Measurements from ENCODE around the gene MTUS2. TPM values are rescaled to one million over a fixed set of nuclear protein-coding genes. Genes with fewer than 3 reads are reported as not detected.

Gene MTUS2
- total and polyA plus RNA-seq, 2 experiments from 2014 or later, result 0.27 to 0.38 TPM

DNA sequence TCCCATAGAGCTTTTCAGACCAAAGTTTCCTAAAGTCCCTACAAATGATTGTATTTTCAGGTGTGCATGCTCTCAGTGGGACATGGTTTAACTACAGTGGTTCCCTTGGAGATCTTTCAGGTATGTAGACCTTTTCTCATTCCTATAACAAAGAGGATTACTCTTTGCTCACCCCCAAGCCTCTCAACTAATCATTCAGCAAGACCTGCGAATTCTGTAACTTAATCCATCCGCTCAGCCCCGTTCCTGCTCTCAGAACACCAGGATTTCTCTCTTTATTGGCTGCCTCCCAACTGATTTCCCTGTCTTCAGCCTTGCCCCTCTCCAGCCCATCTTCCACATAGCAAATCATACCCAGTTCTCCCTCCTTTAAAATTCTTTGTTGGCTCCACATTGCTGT, 253.6 kb downstream of the MTUS2 start (continued):
- TF ChIP-seq, protein P1, sequence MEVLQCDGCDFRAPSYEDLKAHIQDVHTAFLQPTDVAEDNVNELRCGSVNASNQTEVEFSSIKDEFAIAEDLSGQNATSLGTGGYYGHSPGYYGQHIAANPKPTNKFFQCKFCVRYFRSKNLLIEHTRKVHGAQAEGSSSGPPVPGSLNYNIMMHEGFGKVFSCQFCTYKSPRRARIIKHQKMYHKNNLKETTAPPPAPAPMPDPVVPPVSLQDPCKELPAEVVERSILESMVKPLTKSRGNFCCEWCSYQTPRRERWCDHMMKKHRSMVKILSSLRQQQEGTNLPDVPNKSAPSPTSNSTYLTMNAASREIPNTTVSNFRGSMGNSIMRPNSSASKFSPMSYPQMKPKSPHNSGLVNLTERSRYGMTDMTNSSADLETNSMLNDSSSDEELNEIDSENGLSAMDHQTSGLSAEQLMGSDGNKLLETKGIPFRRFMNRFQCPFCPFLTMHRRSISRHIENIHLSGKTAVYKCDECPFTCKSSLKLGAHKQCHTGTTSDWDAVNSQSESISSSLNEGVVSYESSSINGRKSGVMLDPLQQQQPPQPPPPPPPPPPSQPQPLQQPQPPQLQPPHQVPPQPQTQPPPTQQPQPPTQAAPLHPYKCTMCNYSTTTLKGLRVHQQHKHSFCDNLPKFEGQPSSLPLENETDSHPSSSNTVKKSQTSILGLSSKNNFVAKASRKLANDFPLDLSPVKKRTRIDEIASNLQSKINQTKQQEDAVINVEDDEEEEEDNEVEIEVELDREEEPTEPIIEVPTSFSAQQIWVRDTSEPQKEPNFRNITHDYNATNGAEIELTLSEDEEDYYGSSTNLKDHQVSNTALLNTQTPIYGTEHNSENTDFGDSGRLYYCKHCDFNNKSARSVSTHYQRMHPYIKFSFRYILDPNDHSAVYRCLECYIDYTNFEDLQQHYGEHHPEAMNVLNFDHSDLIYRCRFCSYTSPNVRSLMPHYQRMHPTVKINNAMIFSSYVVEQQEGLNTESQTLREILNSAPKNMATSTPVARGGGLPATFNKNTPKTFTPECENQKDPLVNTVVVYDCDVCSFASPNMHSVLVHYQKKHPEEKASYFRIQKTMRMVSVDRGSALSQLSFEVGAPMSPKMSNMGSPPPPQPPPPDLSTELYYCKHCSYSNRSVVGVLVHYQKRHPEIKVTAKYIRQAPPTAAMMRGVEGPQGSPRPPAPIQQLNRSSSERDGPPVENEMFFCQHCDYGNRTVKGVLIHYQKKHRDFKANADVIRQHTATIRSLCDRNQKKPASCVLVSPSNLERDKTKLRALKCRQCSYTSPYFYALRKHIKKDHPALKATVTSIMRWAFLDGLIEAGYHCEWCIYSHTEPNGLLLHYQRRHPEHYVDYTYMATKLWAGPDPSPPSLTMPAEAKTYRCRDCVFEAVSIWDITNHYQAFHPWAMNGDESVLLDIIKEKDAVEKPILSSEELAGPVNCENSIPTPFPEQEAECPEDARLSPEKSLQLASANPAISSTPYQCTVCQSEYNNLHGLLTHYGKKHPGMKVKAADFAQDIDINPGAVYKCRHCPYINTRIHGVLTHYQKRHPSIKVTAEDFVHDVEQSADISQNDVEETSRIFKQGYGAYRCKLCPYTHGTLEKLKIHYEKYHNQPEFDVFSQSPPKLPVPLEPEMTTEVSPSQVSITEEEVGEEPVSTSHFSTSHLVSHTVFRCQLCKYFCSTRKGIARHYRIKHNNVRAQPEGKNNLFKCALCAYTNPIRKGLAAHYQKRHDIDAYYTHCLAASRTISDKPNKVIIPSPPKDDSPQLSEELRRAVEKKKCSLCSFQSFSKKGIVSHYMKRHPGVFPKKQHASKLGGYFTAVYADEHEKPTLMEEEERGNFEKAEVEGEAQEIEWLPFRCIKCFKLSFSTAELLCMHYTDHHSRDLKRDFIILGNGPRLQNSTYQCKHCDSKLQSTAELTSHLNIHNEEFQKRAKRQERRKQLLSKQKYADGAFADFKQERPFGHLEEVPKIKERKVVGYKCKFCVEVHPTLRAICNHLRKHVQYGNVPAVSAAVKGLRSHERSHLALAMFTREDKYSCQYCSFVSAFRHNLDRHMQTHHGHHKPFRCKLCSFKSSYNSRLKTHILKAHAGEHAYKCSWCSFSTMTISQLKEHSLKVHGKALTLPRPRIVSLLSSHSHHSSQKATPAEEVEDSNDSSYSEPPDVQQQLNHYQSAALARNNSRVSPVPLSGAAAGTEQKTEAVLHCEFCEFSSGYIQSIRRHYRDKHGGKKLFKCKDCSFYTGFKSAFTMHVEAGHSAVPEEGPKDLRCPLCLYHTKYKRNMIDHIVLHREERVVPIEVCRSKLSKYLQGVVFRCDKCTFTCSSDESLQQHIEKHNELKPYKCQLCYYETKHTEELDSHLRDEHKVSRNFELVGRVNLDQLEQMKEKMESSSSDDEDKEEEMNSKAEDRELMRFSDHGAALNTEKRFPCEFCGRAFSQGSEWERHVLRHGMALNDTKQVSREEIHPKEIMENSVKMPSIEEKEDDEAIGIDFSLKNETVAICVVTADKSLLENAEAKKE (CRISPR knock-in tag; IDR thresholded peaks at IDR 0.05), result peak; percentile 87
- TF ChIP-seq ZNF331 (CRISPR knock-in tag; IDR thresholded peaks at IDR 0.05; ENCODE audit: low read depth) (no peak), POLR2AphosphoS5 (IDR thresholded peaks at IDR 0.05; ENCODE audit: low read depth) (no peak), JUNB (IDR thresholded peaks at IDR 0.05; ENCODE audit: unreplicated experiment) (no peak)
- TF ChIP-seq, protein P2, sequence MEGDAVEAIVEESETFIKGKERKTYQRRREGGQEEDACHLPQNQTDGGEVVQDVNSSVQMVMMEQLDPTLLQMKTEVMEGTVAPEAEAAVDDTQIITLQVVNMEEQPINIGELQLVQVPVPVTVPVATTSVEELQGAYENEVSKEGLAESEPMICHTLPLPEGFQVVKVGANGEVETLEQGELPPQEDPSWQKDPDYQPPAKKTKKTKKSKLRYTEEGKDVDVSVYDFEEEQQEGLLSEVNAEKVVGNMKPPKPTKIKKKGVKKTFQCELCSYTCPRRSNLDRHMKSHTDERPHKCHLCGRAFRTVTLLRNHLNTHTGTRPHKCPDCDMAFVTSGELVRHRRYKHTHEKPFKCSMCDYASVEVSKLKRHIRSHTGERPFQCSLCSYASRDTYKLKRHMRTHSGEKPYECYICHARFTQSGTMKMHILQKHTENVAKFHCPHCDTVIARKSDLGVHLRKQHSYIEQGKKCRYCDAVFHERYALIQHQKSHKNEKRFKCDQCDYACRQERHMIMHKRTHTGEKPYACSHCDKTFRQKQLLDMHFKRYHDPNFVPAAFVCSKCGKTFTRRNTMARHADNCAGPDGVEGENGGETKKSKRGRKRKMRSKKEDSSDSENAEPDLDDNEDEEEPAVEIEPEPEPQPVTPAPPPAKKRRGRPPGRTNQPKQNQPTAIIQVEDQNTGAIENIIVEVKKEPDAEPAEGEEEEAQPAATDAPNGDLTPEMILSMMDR (conservative IDR thresholded peaks at IDR 0.05; ENCODE audit: low read depth in 2 of 2), result no peak

DNA sequence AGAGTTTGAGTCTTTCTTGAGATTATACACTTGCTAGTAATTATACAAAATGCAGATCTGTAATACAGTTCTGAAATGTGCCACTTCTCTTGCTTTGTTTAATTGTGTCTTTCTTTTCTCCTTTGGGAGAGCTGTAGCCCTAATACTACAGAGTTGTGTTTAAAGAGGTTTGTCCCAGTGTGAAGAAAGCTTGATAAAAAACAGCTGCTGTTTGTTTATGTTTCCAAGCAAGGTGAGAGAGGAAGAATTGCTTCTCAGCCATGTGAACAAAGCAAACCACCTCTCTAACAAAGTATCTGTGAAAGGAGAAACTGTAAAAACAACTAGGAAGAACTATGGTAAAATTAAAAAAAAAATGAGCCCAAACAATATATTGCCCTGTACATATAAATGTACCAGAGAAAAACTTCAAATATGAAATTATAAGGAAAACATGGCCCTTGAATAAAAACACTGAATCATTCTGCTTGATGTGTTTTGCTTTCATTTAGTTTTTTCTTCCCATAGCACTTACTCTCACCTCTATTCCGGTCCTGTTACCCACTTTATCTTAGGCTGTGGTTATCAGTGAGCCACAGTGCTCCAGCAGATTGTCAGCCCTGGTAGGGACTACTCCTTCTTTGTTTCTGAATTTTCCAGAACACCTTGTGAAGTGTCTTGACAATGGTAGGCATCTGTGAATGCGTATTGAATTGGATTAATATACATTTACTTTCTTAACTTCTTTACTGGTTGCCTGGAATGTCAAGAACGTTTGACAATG, 257.1 kb downstream of the MTUS2 start:
- H3K27ac ChIP-seq (ENCODE audit: low read depth), result no peak overlapping the region
- H3K4me3 ChIP-seq, result no peak overlapping the region
- no peak for DNase-seq (ENCODE audit: low spot score)
- H3K27me3 ChIP-seq (ENCODE audit: insufficient read depth), result no peaks in the 10 kb centered on the region
- no peak overlapping the region for H3K4me2 ChIP-seq
- H4K20me1 ChIP-seq (replicated peaks; ENCODE audit: insufficient read depth), result no peaks in the 10 kb centered on the region
- H3K9me2 ChIP-seq (ENCODE audit: insufficient read depth), result no peaks in the 10 kb centered on the region
- no peak overlapping the region for H3K4me3 Mint-ChIP-seq
- ATAC-seq, result no peak
- no peaks in the 10 kb centered on the region for H3F3A ChIP-seq (replicated peaks; ENCODE audit: low read depth)
- no peaks in the 10 kb centered on the region for H3K36me3 ChIP-seq (ENCODE audit: insufficient read depth)
- no peak overlapping the region; the same call in 1 of the 2 replicates for H3K27ac Mint-ChIP-seq
- H3K36me3 Mint-ChIP-seq (ENCODE audit: low read depth), result peaks cover 3% of the 10 kb centered on the region; the same call in 1 of the 3 replicates
- H3K4me1 Mint-ChIP-seq, result peaks cover 26% of the 10 kb centered on the region
- H3K27me3 Mint-ChIP-seq (ENCODE audit: insufficient read depth, low read depth, poor library complexity), result peaks cover 3% of the 10 kb centered on the region
- H3K9me3 Mint-ChIP-seq, result no peaks in the 10 kb centered on the region
- no peaks in the 10 kb centered on the region for H3K79me2 ChIP-seq (replicated peaks; ENCODE audit: insufficient read depth)
- H3K4me1 ChIP-seq (ENCODE audit: insufficient read depth), result peaks cover 5% of the 10 kb centered on the region; the same call in 1 of the 2 replicates
- no peak overlapping the region for H2AFZ ChIP-seq
- no peak for TF ChIP-seq EZH2phosphoT487 (IDR thresholded peaks at IDR 0.05; ENCODE audit: unreplicated experiment)
- no peak for TF ChIP-seq POLR2AphosphoS5 (IDR thresholded peaks at IDR 0.05; ENCODE audit: low read depth)
- TF ChIP-seq JUNB (IDR thresholded peaks at IDR 0.05; ENCODE audit: unreplicated experiment), result no peak
- TF ChIP-seq, protein P1 (CRISPR knock-in tag; IDR thresholded peaks at IDR 0.05), result no peak
- TF ChIP-seq ZNF331 (CRISPR knock-in tag; IDR thresholded peaks at IDR 0.05; ENCODE audit: low read depth), result no peak
